Measurements from ENCODE around the gene HNRNPH1.

HNRNPH1 gene

GRCh38 chr5:179621551-179622214 is 1.8 kb downstream of the HNRNPH1 start:
- peak in 1 of 3 experiments; percentile 24 for DNase-seq

- peak in 1 of 3 experiments; percentile 14 for DNase-seq
Observed at GRCh38 chr5:179620703-179621350, 2.6 kb downstream of the HNRNPH1 start.

- peak in 1 of 3 experiments; percentile 11 for DNase-seq
Observed at GRCh38 chr5:179620293-179620692, 3.2 kb downstream of the HNRNPH1 start.

- DNase-seq, result no peak
Observed at GRCh38 chr5:179619776-179620175, 3.7 kb downstream of the HNRNPH1 start.

- peak in 1 of 3 experiments; percentile 40 for DNase-seq
Observed at GRCh38 chr5:179618923-179619554, 4.4 kb downstream of the HNRNPH1 start.

GRCh38 chr5:179617930-179618329 is 5.5 kb downstream of the HNRNPH1 start:
- DNase-seq, result peak in 1 of 3 experiments; percentile 14

GRCh38 chr5:179616002-179616594 is 7.4 kb downstream of the HNRNPH1 start:
- DNase-seq, result no peak

- no peak for DNase-seq
Observed at GRCh38 chr5:179615203-179615602, 8.3 kb downstream of the HNRNPH1 start.

GRCh38 chr5:179614745-179615144 is 8.7 kb downstream of the HNRNPH1 start:
- peak in 1 of 3 experiments; percentile 5 for DNase-seq

- peak in 1 of 3 experiments; percentile 3 for DNase-seq
Observed at GRCh38 chr5:179613460-179614071, 9.9 kb downstream of the HNRNPH1 start.

GRCh38 chr5:179612577-179613459 is 10.7 kb downstream of the HNRNPH1 start:
- DNase-seq, result peak in 1 of 3 experiments; percentile 31

- DNase-seq, result peak in 1 of 3 experiments; percentile 2
Observed at GRCh38 chr5:179610903-179611265, 12.6 kb downstream of the HNRNPH1 start.

- DNase-seq, result peak in 1 of 3 experiments; percentile 20
Observed at GRCh38 chr5:179610109-179610902, 13.2 kb downstream of the HNRNPH1 start.

GRCh38 chr5:179609834-179610108 is 13.7 kb downstream of the HNRNPH1 start:
- peak in 1 of 3 experiments; percentile 20 for DNase-seq

GRCh38 chr5:179608131-179608581 is 15.3 kb downstream of the HNRNPH1 start:
- no peak for DNase-seq

GRCh38 chr5:179607160-179607931 is 16.1 kb downstream of the HNRNPH1 start:
- no peak for DNase-seq

GRCh38 chr5:179606910-179607159 is 16.6 kb downstream of the HNRNPH1 start:
- DNase-seq, result no peak

- DNase-seq, result no peak
Observed at GRCh38 chr5:179606071-179606909, 17.2 kb downstream of the HNRNPH1 start.

- no peak for DNase-seq
Observed at GRCh38 chr5:179605026-179605833, 18.2 kb downstream of the HNRNPH1 start.

Data from NCI-H1417 (cell line).